Osteoblast (primary cell): ENCODE results near the gene CACNA2D1. TPM values are rescaled to one million over a fixed set of nuclear protein-coding genes. Genes with fewer than 3 reads are reported as not detected.
A peak's percentile ranks its signal among the peaks of the same experiment; 100 is the strongest.

Experiments used
- DNase-seq: peaks from one replicate; pipeline ENCODE4 v3.0.0; 2011; ENCODE audit warnings: low spot score, mixed read lengths; ENCODE audit not compliant: insufficient read length; ENCODE audit errors: missing footprints
- H2AFZ ChIP-seq: 2 replicates; pipeline ENCODE4 v1.6.0; 2011; ENCODE audit warnings: mild to moderate bottlenecking, low read length
- H3K27ac ChIP-seq: 2 replicates; pipeline ENCODE4 v1.5.1; 2011; ENCODE audit warnings: mild to moderate bottlenecking, low read depth, low read length, moderate library complexity
- H3K27me3 ChIP-seq: 2 replicates; pipeline ENCODE4 v1.6.0; 2012; ENCODE audit warnings: mild to moderate bottlenecking, control low read depth, inconsistent platforms, low read length, moderate library complexity; ENCODE audit not compliant: insufficient read depth
- H3K36me3 ChIP-seq: 2 replicates; pipeline ENCODE4 v1.5.1; 2011; ENCODE audit warnings: mild to moderate bottlenecking, low read length, control low read depth, moderate library complexity; ENCODE audit not compliant: insufficient read depth
- H3K4me1 ChIP-seq: 2 replicates; pipeline ENCODE4 v1.5.1; 2011; ENCODE audit warnings: mild to moderate bottlenecking, low read length, control low read depth, moderate library complexity; ENCODE audit not compliant: insufficient read depth
- H3K4me2 ChIP-seq: 2 replicates; pipeline ENCODE4 v1.6.0; 2011; ENCODE audit warnings: mild to moderate bottlenecking, low read length; ENCODE audit not compliant: insufficient read depth
- H3K4me3 ChIP-seq: fragments of 200-600 bp; sonication (generic); 3 replicates; pipeline ENCODE4 v1.5.1; 2012; ENCODE audit warnings: mild to moderate bottlenecking, low read length, inconsistent platforms; ENCODE audit not compliant: insufficient read depth
- H3K79me2 ChIP-seq: 2 replicates; pipeline ENCODE4 v1.6.0; 2012; ENCODE audit warnings: mild to moderate bottlenecking, low read length, control low read depth, inconsistent platforms; ENCODE audit not compliant: insufficient read depth
- H3K9me3 ChIP-seq: 2 replicates; pipeline ENCODE4 v1.5.1; 2011; ENCODE audit warnings: low read depth, low read length, control low read depth
- H4K20me1 ChIP-seq: 2 replicates; pipeline ENCODE4 v1.6.0; 2012; ENCODE audit warnings: mild to moderate bottlenecking, low read length, control low read depth; ENCODE audit not compliant: insufficient read depth
- CTCF ChIP-seq: IDR thresholded peaks from 2 replicates; pipeline ENCODE4 v1.5.1; 2011; ENCODE audit warnings: mild to moderate bottlenecking, low read depth, low read length, moderate library complexity; ENCODE audit errors: extremely low read depth
- total RNA-seq: library from RNA; depleted of rRNA; stranded (reverse); fragments of >200 nt; gene quantifications from 2 replicates; pipeline ENCODE4 v1.2.3, GENCODE V29; 2012

CACNA2D1 gene
- total RNA-seq, 1 donor: 145 TPM

GRCh38 chr7:81924494-81924893, 519.1 kb downstream of the CACNA2D1 start:
- no peaks in the 10 kb centered on the region for H3K79me2 ChIP-seq
- peaks cover 14% of the 10 kb centered on the region for H3K4me1 ChIP-seq
- H3K4me3 ChIP-seq: no peak overlapping the region
- H4K20me1 ChIP-seq: no peaks in the 10 kb centered on the region
- no peak for TF ChIP-seq CTCF
- peaks cover 2% of the 10 kb centered on the region for H3K9me3 ChIP-seq
- H3K27ac ChIP-seq: no peak overlapping the region
- H3K27me3 ChIP-seq: no peaks in the 10 kb centered on the region
- no peak overlapping the region for H2AFZ ChIP-seq
- H3K4me2 ChIP-seq: no peak overlapping the region
- DNase-seq: no peak
- H3K36me3 ChIP-seq: no peaks in the 10 kb centered on the region

GRCh38 chr7:81919494-81919893, 524.1 kb downstream of the CACNA2D1 start:
- Histone ChIP-seq H3K4me3 (no peak overlapping the region), H3K27me3 (no peaks in the 10 kb centered on the region), H3K4me2 (no peak overlapping the region), H3K79me2 (no peaks in the 10 kb centered on the region), H3K27ac (no peak overlapping the region), H2AFZ (no peak overlapping the region), H3K36me3 (no peaks in the 10 kb centered on the region), H4K20me1 (no peaks in the 10 kb centered on the region), H3K9me3 (peaks cover 2% of the 10 kb centered on the region), H3K4me1 (no peaks in the 10 kb centered on the region)
- no peak for TF ChIP-seq CTCF
- no peak for DNase-seq

- Histone ChIP-seq H3K79me2 (no peaks in the 10 kb centered on the region), H3K9me3 (no peaks in the 10 kb centered on the region), H3K36me3 (no peaks in the 10 kb centered on the region), H3K4me3 (no peak overlapping the region), H2AFZ (peak overlapping the region; percentile 2), H3K27me3 (no peaks in the 10 kb centered on the region), H3K4me1 (no peaks in the 10 kb centered on the region), H4K20me1 (no peaks in the 10 kb centered on the region), H3K4me2 (peak overlapping the region; percentile 34), H3K27ac (no peak overlapping the region)
- TF ChIP-seq CTCF: no peak
- no peak for DNase-seq
Measured at GRCh38 chr7:81908220-81908619, 535.4 kb downstream of the CACNA2D1 start.

- no peak for TF ChIP-seq CTCF
- no peak overlapping the region for H3K27ac ChIP-seq
- H3K36me3 ChIP-seq: no peaks in the 10 kb centered on the region
- H3K79me2 ChIP-seq: no peaks in the 10 kb centered on the region
- H3K9me3 ChIP-seq: peaks cover 2% of the 10 kb centered on the region
- no peak overlapping the region for H3K4me2 ChIP-seq
- no peaks in the 10 kb centered on the region for H3K4me1 ChIP-seq
- no peak overlapping the region for H2AFZ ChIP-seq
- no peak overlapping the region for H3K4me3 ChIP-seq
- no peaks in the 10 kb centered on the region for H4K20me1 ChIP-seq
- no peaks in the 10 kb centered on the region for H3K27me3 ChIP-seq
- no peak for DNase-seq
Measured at GRCh38 chr7:81903115-81903514, 540.5 kb downstream of the CACNA2D1 start.
